Neutrophil (primary cell): ENCODE results near the gene TCHHL1.

ENCODE experiments used
- H3K27ac ChIP-seq: fragments of 200-600 bp; sonication (generic); 2 replicates; pipeline ENCODE4 v1.5.1; 2016; ENCODE audit warnings: mild to moderate bottlenecking, moderate library complexity
- H3K27me3 ChIP-seq: fragments of 200-600 bp; sonication (generic); 2 replicates; pipeline ENCODE4 v1.6.0; 2016; ENCODE audit warnings: mild to moderate bottlenecking
- H3K36me3 ChIP-seq: fragments of 200-600 bp; sonication (generic); 2 replicates; pipeline ENCODE4 v1.5.1; 2017
- H3K4me1 ChIP-seq, 2 experiments: fragments of 200-600 bp in 1 of 2; sonication (generic) in 1 of 2; 1 replicate in 1 of 2; 2 replicates in 1 of 2; pipeline versions ENCODE4 v1.5.1 to v1.6.1; 2013 to 2016; ENCODE audit warnings: low read depth in 1 of 2, low read length in 1 of 2, mild to moderate bottlenecking in 1 of 2, moderate library complexity in 1 of 2; ENCODE audit not compliant: control insufficient read depth in 1 of 2, insufficient read depth in 1 of 2
- H3K4me3 ChIP-seq, 2 experiments: fragments of 200-600 bp in 1 of 2; sonication (generic) in 1 of 2; 1 replicate in 1 of 2; 2 replicates in 1 of 2; pipeline ENCODE4 v1.5.1; 2013 to 2016; ENCODE audit warnings: low read depth in 1 of 2, low read length in 1 of 2, mild to moderate bottlenecking in 1 of 2, moderate library complexity in 1 of 2
- H3K9me3 ChIP-seq: fragments of 200-600 bp; sonication (generic); 2 replicates; pipeline ENCODE4 v1.5.1; 2016
- CTCF ChIP-seq: fragments of 200-600 bp; sonication (generic); IDR thresholded peaks from 2 replicates; pipeline ENCODE4 v1.5.1; 2016; ENCODE audit warnings: antibody characterized with exemption

Gene TCHHL1

GRCh38 chr1:152118915-152119314 is 30.1 kb upstream of the TCHHL1 start:
- H3K27ac ChIP-seq = no peak overlapping the region
- H3K9me3 ChIP-seq = no peaks in the 10 kb centered on the region
- H3K4me3 ChIP-seq = no peak overlapping the region
- H3K4me1 ChIP-seq = no peaks in the 10 kb centered on the region
- no peak for TF ChIP-seq CTCF
- H3K27me3 ChIP-seq = peaks cover 99% of the 10 kb centered on the region
- no peaks in the 10 kb centered on the region for H3K36me3 ChIP-seq

- peaks cover 100% of the 10 kb centered on the region for H3K27me3 ChIP-seq
- H3K4me3 ChIP-seq = no peak within 1 kb of the TSS
- H3K36me3 ChIP-seq = no peaks in the 10 kb centered on the region
- H3K9me3 ChIP-seq = no peaks in the 10 kb centered on the region
- no peak for TF ChIP-seq CTCF
- no peak within 1 kb of the TSS for H3K27ac ChIP-seq
- peaks cover 18 to 25% of the 10 kb centered on the region in 2 experiments for H3K4me1 ChIP-seq
Measured at GRCh38 chr1:152115344-152115743, 26.5 kb upstream of the TCHHL1 start, which contains the start of gene TCHH. TCHH (minus strand) TSS chr1:152115444; CDS start chr1:152114080, 1,364 bp downstream.

- TF ChIP-seq CTCF = no peak
- H3K27ac ChIP-seq = no peak overlapping the region
- H3K4me1 ChIP-seq = peaks cover 40 to 42% of the 10 kb centered on the region in 2 experiments
- H3K4me3 ChIP-seq = no peak overlapping the region
- H3K36me3 ChIP-seq = no peaks in the 10 kb centered on the region
- no peaks in the 10 kb centered on the region for H3K9me3 ChIP-seq
- peaks cover 100% of the 10 kb centered on the region for H3K27me3 ChIP-seq
Measured at GRCh38 chr1:152112885-152113432, 24.1 kb upstream of the TCHHL1 start.

- H3K4me1 ChIP-seq = peaks cover 45 to 47% of the 10 kb centered on the region in 2 experiments
- no peaks in the 10 kb centered on the region for H3K36me3 ChIP-seq
- peak overlapping the region in 1 of 2 experiments; percentile 12 for H3K4me3 ChIP-seq
- no peak for TF ChIP-seq CTCF
- no peaks in the 10 kb centered on the region for H3K9me3 ChIP-seq
- H3K27me3 ChIP-seq = peaks cover 100% of the 10 kb centered on the region
- no peak overlapping the region for H3K27ac ChIP-seq
Measured at GRCh38 chr1:152112101-152112884, 23.4 kb upstream of the TCHHL1 start.

GRCh38 chr1:152111515-152111968 is 22.7 kb upstream of the TCHHL1 start:
- Histone ChIP-seq H3K9me3 (no peaks in the 10 kb centered on the region), H3K27ac (no peak overlapping the region), H3K36me3 (no peaks in the 10 kb centered on the region), H3K4me1 (peaks cover 45 to 49% of the 10 kb centered on the region in 2 experiments), H3K27me3 (peaks cover 100% of the 10 kb centered on the region), H3K4me3 (peak overlapping the region; percentile 23 to 47)
- TF ChIP-seq CTCF = no peak
